HG03354 (cell line): Measurements from ENCODE around the gene ADARB2.
A peak's percentile ranks its signal among the peaks of the same experiment; 100 is the strongest.

Experiments used
- ATAC-seq: cut with Tn5 transposase; IDR thresholded peaks from one replicate; pipeline ENCODE4 v1.9.1; 2021; ENCODE audit warnings: mild to moderate bottlenecking; ENCODE audit not compliant: unreplicated experiment, poor library complexity, severe bottlenecking

The ADARB2 gene

DNA sequence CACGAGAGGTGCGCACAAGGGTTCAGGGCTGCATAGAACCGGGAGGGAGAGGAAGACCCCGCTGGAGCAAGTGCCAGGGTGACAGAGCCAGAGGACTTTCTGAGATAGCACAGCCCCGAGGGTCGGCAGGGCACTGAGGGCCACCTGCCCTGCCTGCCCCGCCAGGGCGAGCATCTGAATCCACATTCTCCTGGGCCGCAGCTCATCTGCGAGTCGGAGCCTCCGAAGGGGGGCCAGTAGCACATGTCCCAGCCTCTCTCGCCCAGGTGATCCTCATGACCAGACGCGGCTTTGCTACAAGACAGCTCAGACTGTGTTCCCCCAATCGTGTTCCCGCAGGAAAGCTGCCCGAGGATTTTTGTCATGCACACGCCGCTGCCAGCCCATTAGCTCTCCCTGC lies 71.2 kb downstream of the ADARB2 start:
- no peak for ATAC-seq

DNA sequence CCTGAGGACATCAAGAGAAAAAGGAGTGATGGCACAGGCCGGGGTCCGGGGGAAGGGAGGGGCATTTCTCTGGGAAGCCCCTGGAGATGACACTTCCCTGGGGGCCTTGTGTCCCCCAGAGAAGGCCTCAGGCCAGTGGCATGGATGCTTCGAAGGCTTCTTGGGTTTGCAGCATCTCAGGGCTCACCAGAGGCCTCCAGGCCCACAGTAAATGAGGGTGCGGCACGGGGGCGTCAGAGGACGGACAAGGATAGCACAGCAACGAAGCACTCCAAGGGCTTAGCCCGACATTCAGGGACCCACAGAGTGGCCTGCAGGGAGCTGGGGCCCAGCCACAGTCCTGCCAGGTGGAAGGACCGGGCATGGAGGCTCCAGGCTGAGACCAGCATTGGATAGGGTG lies 71.6 kb downstream of the ADARB2 start:
- no peak for ATAC-seq

DNA sequence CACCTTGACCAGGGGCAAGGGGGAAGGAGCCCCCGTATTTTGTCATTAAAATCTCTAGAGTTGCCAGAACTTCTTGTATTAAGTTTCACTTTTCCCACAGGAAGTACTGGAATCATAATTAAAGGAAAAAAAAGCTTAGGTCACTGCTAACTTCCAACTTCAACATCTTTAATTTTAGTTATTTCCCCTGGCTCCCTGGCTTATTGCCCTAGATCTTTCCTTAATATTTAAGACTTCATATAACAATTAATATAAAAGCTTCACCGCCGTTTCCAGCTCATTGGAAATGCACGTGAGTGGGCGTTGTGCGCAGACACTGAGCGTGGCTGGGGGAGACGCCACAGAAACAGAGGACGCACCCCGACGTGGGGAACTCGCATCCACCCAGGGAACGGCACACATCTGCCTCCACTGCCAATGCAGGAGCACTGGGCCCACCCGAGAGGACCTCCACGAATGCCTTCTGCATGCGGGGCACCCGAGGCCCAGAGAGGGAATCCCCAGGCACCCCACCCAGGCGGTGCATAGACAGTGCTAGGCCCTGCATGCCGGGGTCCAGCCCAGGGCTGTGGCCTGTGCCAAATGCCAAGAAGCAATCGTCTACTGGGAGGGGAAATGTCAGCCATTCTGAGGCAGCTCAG lies 72.2 kb downstream of the ADARB2 start:
- ATAC-seq, result no peak

DNA sequence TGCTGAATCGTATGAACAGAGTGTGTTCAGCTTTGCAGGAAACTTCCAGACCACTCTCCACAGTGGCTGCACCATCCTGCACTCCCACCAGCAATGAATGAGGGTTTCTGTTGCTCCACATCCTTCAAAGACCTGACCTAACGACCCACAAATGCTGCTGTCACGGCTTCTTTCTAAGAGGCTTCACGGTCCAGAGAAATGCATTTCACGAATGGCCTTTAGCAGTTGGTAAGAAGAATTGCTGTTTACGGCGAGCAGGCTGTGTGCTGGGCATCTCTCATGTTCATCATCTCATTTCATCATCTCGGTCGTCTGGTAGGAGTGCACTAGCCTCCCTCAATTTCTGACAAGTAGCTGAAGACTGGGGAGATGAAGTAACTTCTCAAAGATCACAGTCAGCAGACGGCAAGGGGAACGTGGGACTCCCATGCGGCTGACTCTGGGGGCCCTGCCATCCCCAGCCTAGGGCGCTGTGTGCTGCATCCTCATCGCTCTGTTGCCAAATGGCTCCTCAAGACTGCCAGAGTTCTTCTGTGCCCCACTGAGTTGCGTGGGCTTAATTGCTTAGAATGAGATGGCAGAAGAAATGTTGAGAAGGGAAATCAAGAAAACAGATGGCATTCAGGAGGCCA lies 72.9 kb downstream of the ADARB2 start:
- ATAC-seq, result no peak

DNA sequence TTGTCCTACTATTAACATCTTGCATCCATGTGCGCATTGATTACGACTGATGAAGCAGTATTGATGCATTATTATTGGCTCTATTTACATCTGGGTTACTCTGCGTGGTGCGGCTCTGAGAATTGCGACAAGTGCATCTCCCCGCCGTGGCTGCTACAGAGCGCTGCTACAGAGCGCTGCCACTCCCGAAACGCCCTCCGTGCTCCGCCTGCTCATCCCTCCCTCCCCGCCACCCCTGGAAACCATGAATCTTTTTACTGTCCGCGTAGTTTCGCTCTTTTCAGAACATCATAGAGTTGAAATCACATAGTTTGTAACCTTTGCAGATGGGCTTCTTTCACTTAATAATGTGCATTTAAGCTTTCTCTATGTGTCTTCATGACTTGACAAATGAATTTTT lies 74.1 kb downstream of the ADARB2 start:
- no peak for ATAC-seq

DNA sequence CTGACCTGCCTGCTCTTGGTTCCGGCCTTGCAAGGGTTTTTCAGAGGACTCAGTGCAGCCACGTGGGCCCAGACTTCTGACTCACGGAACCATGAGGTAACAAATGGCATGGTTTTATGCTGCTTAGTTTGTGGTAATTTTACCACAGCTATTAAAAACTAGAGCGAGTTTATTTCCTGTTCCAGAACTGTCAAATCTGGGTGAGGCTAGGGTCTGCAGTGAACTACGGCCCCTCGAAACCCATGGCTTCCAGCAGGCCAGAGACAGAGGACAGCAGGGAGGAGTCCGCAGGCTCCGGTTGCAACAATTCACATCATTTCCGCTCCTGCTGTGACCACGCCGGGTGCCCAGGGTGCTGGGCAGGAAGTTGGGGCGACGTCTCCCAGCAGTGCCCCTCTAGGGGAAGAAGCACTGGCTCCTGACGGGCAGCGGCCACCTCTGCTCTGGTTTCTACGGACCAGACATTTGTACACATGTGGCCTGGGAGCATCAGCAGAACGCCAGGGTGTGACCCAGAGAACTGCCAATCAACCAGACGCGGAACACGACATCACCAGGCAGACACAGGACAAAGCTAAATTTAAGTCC lies 74.8 kb downstream of the ADARB2 start:
- peak; percentile 55 for ATAC-seq

DNA sequence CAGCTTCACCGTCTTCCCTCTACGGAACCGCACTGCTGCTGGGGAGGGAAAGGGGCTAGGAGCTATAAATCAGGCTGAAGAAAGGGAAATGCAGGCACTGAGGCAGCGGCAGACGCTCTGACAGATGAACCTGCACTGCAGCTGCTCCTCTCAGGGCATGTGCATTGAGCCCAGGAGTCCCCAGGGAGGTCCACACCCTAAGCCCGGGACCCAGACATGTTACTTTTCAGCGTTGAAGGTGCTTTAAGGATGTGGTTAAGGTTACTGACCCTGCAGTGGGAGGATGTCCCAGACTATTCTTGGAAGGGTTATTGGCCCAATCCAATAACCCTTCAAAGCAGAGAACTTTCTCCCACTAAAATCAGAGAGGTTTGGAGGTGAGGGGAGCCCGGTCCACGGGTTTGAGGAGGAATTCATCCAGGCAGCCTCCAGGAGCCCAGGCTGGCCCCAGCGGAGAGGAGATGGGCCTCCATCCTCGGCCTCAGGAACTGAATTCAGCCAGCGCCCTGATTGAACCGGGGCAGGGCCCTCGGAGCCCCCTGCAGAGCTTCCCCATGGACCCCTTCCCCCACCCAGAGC lies 75.4 kb downstream of the ADARB2 start:
- peak; percentile 90 for ATAC-seq

DNA sequence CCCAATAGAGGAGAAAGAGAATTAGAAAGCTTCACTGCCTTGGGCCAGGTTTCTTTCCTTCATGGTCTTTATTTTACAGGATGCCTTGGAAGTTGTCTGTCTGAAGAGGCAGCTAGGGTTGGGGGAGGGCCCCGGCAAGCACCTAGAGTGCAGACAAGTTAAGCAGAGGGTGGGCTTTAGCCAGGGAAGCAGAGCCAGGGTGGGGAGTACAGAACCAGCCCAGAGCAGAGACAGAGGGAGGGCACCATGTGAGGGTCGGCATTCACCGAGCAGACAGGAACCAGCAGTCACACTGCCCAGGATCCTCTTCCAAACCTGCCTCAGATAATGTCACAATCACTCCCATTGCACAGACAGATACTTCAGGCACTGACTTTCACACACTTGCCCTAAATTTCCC lies 75.9 kb downstream of the ADARB2 start:
- no peak for ATAC-seq

DNA sequence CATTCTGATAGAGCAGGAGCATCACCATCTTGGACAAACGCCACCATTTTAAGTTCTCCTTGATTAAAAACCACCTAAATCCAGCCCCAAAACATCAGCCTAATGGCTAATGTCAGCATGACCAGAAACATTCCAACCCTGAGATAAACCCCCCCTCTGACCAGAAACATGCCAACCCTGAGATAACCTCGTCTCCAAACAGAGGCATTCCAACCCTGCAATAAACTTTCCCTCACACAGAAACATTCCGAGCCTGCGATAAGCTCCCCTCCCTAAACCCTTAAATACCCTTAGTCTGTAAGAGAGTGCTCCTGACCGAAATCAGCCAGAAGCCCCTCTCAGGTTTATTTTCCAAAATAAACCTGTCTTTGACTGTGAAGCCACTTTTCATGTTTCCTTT lies 76.5 kb downstream of the ADARB2 start:
- no peak for ATAC-seq

DNA sequence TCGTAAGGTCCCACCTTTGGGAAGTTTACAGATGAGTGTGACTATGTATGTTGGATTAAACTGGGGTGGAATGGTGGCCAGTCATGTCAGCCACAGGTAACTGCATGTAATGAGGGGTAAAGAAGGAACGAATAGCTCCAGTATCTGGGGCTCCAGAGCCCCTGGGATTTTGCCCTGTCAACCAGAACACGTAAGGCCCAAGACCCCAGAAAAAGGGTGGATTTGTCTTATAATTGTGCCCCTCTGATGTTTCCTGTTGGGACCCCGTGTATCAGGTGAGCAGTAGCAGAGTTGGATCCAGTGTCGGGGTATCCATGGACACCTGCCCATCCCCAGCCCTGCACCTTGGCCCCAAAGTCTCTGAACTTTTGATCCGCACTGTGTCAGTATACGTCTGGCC lies 76.9 kb downstream of the ADARB2 start:
- no peak for ATAC-seq

DNA sequence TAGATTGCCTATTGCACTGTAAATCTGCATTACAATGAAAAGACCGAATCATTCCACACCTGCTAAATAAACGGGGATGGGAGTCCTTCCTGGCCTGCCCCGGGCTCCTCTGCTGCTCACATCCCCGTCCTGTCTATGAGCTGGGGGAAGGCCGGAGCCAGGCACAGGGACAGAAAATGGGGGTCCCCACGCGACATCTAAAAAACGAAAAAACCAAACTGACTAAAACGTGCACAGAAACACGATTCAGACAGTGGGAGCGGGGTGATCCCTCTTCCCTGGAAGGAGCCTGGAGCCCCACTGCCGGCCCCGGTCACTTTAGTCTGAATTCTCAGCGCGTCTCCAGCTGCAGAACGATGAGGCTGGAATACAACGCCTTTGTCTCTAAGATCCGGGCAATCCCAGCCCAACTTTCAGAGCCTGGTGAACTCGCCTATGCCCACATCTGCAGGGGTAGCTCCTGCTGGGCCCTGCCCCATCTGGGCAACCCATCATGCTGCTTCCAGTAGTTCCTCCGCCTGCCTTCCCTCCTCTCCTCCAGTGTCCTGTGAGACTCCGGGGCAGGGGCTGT lies 78.0 kb downstream of the ADARB2 start:
- ATAC-seq, result no peak

DNA sequence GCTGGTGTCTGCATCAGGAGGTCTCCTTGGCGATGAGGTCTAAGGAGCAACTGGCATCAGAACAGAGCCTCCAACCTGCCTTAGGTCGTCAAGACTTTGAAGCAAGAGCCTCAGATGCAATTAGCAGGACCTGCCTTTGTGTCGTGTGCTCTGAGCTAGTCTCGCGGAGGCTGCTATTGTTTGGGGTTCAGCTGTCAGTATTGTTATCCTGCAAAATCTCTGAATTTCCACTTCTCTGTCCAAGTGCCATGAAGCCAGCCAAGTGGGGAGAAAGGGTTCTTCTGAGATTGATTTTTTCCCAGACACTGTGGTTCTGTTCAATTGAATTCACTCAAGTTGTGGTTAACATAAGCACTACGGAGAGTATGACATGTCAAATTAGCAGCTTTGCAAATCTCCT lies 78.7 kb downstream of the ADARB2 start:
- no peak for ATAC-seq

DNA sequence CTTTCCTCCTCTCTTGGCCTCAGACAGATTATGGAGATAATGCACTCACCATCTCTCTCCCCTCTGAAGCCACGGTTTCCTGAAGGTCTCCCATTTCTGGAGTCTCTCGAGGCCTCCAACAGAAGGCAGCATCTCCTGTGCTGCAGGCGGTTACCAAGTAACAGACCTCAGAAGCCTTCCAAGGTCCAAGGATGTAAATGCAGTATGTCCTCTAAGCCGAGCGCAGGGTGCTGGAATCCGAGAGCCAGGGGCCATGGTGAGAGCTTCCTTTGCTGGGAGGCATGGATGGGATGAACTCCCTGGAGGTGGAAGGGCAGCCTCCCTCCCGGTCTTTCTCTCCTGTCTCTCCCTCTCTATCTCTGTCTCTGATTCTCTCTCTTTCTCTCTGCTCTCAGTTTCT lies 79.8 kb downstream of the ADARB2 start:
- no peak for ATAC-seq

DNA sequence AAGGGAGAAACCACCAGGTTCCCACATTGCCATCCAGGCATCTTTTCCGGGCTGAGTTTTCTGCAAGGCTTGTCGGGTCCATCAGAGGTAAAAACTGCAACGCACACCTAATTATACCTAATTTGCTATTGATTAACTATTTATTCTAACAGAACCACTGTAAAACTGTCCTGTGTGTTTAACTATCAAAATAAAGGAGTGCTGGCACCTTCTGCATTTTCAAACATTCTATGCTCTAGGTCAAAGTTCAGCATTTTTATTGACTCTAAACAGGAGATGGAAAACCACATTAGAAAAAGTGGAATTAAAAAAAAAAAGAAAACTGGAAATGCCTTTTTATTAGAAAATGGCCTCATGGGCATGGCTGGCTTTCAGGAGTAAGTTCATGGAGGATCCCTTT lies 82.0 kb downstream of the ADARB2 start:
- ATAC-seq, result no peak

DNA sequence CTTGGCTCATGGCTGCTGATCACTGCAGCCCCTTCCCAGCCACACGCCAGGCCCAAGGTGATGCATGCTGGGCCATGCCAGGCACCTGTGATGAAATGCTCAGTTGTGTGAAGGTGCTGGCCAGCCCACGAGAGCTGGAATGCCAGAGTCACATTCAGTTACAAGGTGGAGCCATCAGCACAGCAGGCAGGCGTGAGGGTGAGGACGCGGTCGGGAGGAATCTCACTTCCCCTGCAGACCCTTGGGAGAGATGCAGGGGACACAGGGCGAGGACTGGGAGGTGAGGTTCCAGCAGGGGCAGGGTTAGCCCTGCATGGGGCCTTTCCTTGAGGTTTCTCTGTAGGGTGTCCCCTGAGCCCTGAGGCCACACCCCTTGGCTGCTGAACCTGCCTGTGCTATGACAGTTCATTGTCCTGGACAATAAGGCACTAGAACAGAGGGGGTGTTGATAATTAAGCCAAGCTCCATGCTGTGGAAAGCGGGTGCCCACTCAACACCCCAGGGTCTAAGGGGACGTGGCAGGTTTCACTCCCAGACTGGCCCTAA lies 82.4 kb downstream of the ADARB2 start:
- ATAC-seq, result no peak

DNA sequence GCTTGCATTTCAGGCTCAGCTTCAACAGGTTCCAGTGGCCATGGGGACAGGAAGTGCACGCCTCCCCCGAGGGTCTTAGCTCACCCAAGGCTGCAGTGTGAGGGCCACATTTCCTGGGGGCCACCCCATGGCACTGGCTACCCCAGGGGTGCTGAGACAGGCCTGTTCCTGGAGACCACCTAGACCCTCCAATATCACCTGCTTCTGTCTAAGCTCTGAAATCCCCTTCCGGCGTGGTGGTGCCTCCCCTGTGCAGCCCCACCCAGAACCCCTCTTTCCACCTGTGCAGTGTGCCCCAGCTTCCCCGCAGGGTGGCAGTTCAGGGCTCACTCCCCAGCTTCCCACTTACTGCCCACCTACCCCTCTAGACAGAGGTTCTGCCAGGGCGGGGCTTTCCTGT lies 83.1 kb downstream of the ADARB2 start:
- no peak for ATAC-seq

DNA sequence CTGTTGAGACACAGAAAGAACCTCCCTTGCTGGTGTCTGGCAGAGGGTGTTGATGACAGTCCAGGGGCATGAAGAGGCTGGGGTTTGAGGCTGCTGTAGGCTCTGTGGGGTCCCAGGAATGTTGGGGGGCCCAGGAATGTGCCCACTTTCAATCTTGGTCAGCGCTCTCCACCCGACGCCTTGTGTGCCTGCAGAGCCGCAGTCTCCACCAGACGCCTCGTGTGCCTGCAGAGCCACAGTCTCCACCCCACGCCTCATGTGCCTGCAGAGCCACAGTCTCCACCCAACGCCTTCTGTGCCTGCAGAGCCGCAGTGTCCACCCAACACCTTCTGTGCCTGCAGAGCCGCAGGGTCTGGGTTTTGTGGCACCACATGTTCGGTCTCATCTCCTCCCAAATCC lies 84.0 kb downstream of the ADARB2 start:
- ATAC-seq, result no peak

DNA sequence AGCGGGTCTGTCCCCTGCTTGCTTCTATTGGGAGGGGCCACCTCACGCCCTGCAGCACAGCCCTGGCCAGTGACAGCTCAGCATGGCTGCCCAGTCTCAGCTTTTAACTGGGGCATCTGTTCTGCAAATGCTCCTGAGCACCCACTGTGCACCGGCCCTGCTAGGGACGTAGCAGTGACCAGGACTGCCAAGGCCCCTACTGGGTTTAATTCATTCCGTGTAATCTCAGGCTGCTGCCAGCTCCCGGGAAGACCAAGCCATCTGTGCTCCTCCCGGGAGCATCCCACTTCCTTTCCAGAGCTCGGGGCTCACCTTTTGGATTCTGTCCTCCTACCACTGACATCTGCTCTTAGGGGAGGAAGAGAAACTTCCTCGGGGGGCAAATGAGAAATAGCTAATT lies 85.2 kb downstream of the ADARB2 start:
- ATAC-seq, result no peak

DNA sequence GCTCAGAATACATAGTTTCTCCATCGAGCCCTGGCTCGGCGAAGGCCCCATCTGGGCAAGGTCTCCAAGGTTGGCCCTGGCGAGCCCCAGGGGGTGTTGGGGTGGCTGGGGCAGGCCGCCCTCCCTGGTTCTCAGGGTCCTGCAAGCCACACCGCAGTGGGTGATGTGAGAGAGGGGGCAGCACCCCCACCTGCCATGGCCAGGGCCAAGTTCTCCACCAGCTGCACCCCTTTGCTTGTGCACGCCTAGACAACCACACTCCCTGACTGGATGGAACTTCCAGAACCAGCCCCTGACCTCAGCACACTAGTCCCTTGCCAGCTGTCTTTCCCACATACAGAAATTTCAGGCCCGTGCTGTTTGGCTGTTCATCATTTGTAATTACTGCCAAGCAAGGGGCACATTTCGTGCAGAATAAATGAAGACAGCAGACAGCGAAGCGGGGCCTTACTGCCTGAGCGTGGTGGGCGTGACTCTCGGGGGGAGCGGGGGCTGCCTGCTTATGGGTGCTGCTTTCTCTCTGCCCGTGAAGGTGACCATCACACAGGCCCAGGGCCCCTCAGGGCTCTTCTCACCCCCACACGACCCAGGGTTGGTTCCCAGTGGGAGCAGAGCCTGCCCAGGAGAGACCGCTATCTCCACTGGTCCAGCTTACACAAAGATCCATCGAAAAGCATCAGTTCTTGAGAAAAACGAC lies 85.9 kb downstream of the ADARB2 start:
- ATAC-seq, result no peak
